Measurements from ENCODE around the gene CHRND.

The CHRND gene

GRCh38 chr2:232525791-232526371 is at the start of gene CHRND:
CHRND (plus strand) TSS chr2:232526160; CDS start chr2:232526216, 56 bp downstream.
- no peak within 1 kb of the TSS for H3K9ac ChIP-seq (ENCODE audit: low read length in 5 of 5)
- H3K4me1 ChIP-seq (ENCODE audit: control insufficient read depth in 5 of 5, insufficient read depth in 5 of 5, low read length in 5 of 5) = peaks cover 0 to 31% (median 28%) of the 10 kb centered on the region in 5 donors
- H3K27me3 ChIP-seq (ENCODE audit: control insufficient read depth in 5 of 5, insufficient read depth in 4 of 5, low read length in 5 of 5) = peaks cover 34 to 68% (median 52%) of the 10 kb centered on the region in 5 donors
- H3K9me3 ChIP-seq (ENCODE audit: control insufficient read depth in 5 of 5, low read length in 5 of 5) = no peaks in the 10 kb centered on the region
- H3K27ac ChIP-seq (ENCODE audit: low read depth, low read length) = no peak within 1 kb of the TSS
- no peak within 1 kb of the TSS for H3K4me3 ChIP-seq (ENCODE audit: low read depth in 1 of 5, low read length in 5 of 5)
- H3K36me3 ChIP-seq (ENCODE audit: control insufficient read depth in 5 of 5, insufficient read depth in 5 of 5, low read length in 5 of 5) = no peaks in the 10 kb centered on the region

- H3K9ac ChIP-seq (ENCODE audit: low read length in 5 of 5) = no peak overlapping the region
- peaks cover 24 to 39% (median 34%) of the 10 kb centered on the region in 5 donors for H3K27me3 ChIP-seq (ENCODE audit: control insufficient read depth in 5 of 5, insufficient read depth in 4 of 5, low read length in 5 of 5)
- no peaks in the 10 kb centered on the region for H3K4me1 ChIP-seq (ENCODE audit: control insufficient read depth in 5 of 5, insufficient read depth in 5 of 5, low read length in 5 of 5)
- H3K27ac ChIP-seq (ENCODE audit: low read depth, low read length) = no peak overlapping the region
- no peak overlapping the region for H3K4me3 ChIP-seq (ENCODE audit: low read depth in 1 of 5, low read length in 5 of 5)
- H3K36me3 ChIP-seq (ENCODE audit: control insufficient read depth in 5 of 5, insufficient read depth in 5 of 5, low read length in 5 of 5) = no peaks in the 10 kb centered on the region
- H3K9me3 ChIP-seq (ENCODE audit: control insufficient read depth in 5 of 5, low read length in 5 of 5) = peaks cover 0 to 10% (median 2%) of the 10 kb centered on the region in 5 donors
These were observed 49.2 kb upstream of the CHRND start for GRCh38 chr2:232476791-232477190.

- Histone ChIP-seq H3K27ac (ENCODE audit: low read depth, low read length) (no peak overlapping the region), H3K4me3 (ENCODE audit: low read depth in 1 of 5, low read length in 5 of 5) (no peak overlapping the region), H3K4me1 (ENCODE audit: control insufficient read depth in 5 of 5, insufficient read depth in 5 of 5, low read length in 5 of 5) (no peaks in the 10 kb centered on the region), H3K27me3 (ENCODE audit: control insufficient read depth in 5 of 5, insufficient read depth in 4 of 5, low read length in 5 of 5) (peaks cover 24 to 51% (median 40%) of the 10 kb centered on the region in 5 donors), H3K9ac (ENCODE audit: low read length in 5 of 5) (no peak overlapping the region), H3K9me3 (ENCODE audit: control insufficient read depth in 5 of 5, low read length in 5 of 5) (peaks cover 0 to under 1% (median 0%) of the 10 kb centered on the region in 5 donors), H3K36me3 (ENCODE audit: control insufficient read depth in 5 of 5, insufficient read depth in 5 of 5, low read length in 5 of 5) (no peaks in the 10 kb centered on the region)
These were observed 48.0 kb upstream of the CHRND start for GRCh38 chr2:232477751-232478510.

GRCh38 chr2:232478571-232479340 is 47.2 kb upstream of the CHRND start:
- no peak overlapping the region for H3K9ac ChIP-seq (ENCODE audit: low read length in 5 of 5)
- H3K4me3 ChIP-seq (ENCODE audit: low read depth in 1 of 5, low read length in 5 of 5) = no peak overlapping the region
- no peaks in the 10 kb centered on the region for H3K9me3 ChIP-seq (ENCODE audit: control insufficient read depth in 5 of 5, low read length in 5 of 5)
- H3K27me3 ChIP-seq (ENCODE audit: control insufficient read depth in 5 of 5, insufficient read depth in 4 of 5, low read length in 5 of 5) = peaks cover 28 to 52% (median 40%) of the 10 kb centered on the region in 5 donors
- H3K27ac ChIP-seq (ENCODE audit: low read depth, low read length) = no peak overlapping the region
- H3K4me1 ChIP-seq (ENCODE audit: control insufficient read depth in 5 of 5, insufficient read depth in 5 of 5, low read length in 5 of 5) = no peaks in the 10 kb centered on the region
- H3K36me3 ChIP-seq (ENCODE audit: control insufficient read depth in 5 of 5, insufficient read depth in 5 of 5, low read length in 5 of 5) = no peaks in the 10 kb centered on the region

- Histone ChIP-seq H3K4me1 (ENCODE audit: control insufficient read depth in 5 of 5, insufficient read depth in 5 of 5, low read length in 5 of 5) (no peaks in the 10 kb centered on the region), H3K9me3 (ENCODE audit: control insufficient read depth in 5 of 5, low read length in 5 of 5) (no peaks in the 10 kb centered on the region), H3K27me3 (ENCODE audit: control insufficient read depth in 5 of 5, insufficient read depth in 4 of 5, low read length in 5 of 5) (peaks cover 23 to 55% (median 48%) of the 10 kb centered on the region in 5 donors), H3K4me3 (ENCODE audit: low read depth in 1 of 5, low read length in 5 of 5) (no peak overlapping the region), H3K36me3 (ENCODE audit: control insufficient read depth in 5 of 5, insufficient read depth in 5 of 5, low read length in 5 of 5) (no peaks in the 10 kb centered on the region), H3K9ac (ENCODE audit: low read length in 5 of 5) (no peak overlapping the region), H3K27ac (ENCODE audit: low read depth, low read length) (no peak overlapping the region)
These were observed 46.4 kb upstream of the CHRND start for GRCh38 chr2:232479341-232480200.

GRCh38 chr2:232480201-232481190 is 45.5 kb upstream of the CHRND start:
- Histone ChIP-seq H3K27me3 (ENCODE audit: control insufficient read depth in 5 of 5, insufficient read depth in 4 of 5, low read length in 5 of 5) (peaks cover 28 to 57% (median 50%) of the 10 kb centered on the region in 5 donors), H3K9ac (ENCODE audit: low read length in 5 of 5) (no peak overlapping the region), H3K9me3 (ENCODE audit: control insufficient read depth in 5 of 5, low read length in 5 of 5) (no peaks in the 10 kb centered on the region), H3K4me3 (ENCODE audit: low read depth in 1 of 5, low read length in 5 of 5) (no peak overlapping the region), H3K27ac (ENCODE audit: low read depth, low read length) (no peak overlapping the region), H3K4me1 (ENCODE audit: control insufficient read depth in 5 of 5, insufficient read depth in 5 of 5, low read length in 5 of 5) (peaks cover 0 to 5% (median 2%) of the 10 kb centered on the region in 5 donors), H3K36me3 (ENCODE audit: control insufficient read depth in 5 of 5, insufficient read depth in 5 of 5, low read length in 5 of 5) (no peaks in the 10 kb centered on the region)

- Histone ChIP-seq H3K9me3 (ENCODE audit: control insufficient read depth in 5 of 5, low read length in 5 of 5) (no peaks in the 10 kb centered on the region), H3K27ac (ENCODE audit: low read depth, low read length) (no peak overlapping the region), H3K9ac (ENCODE audit: low read length in 5 of 5) (no peak overlapping the region), H3K4me1 (ENCODE audit: control insufficient read depth in 5 of 5, insufficient read depth in 5 of 5, low read length in 5 of 5) (peaks cover 0 to 13% (median 8%) of the 10 kb centered on the region in 5 donors), H3K4me3 (ENCODE audit: low read depth in 1 of 5, low read length in 5 of 5) (no peak overlapping the region), H3K27me3 (ENCODE audit: control insufficient read depth in 5 of 5, insufficient read depth in 4 of 5, low read length in 5 of 5) (peaks cover 36 to 63% (median 54%) of the 10 kb centered on the region in 5 donors), H3K36me3 (ENCODE audit: control insufficient read depth in 5 of 5, insufficient read depth in 5 of 5, low read length in 5 of 5) (no peaks in the 10 kb centered on the region)
These were observed 44.4 kb upstream of the CHRND start for GRCh38 chr2:232481322-232482140.
